Astrocyte of the spinal cord (primary cell): Measurements from ENCODE around the gene NEURL3.

Experiments used
- DNase-seq: peaks from one replicate; pipeline ENCODE4 v3.0.0; 2011; ENCODE audit warnings: low read depth, low spot score
- H3K4me3 ChIP-seq: 2 replicates; pipeline ENCODE4 v1.5.1; 2011; ENCODE audit warnings: low read depth, mild to moderate bottlenecking, low read length, moderate library complexity
- in situ Hi-C: cut with HindIII; loops from 2 replicates; pipeline ENCODE4 v1.10.0; 2017; ENCODE audit warnings: low sequenced_read_pairs
- TF ChIP-seq, protein P1 (sequence below): IDR thresholded peaks from 2 replicates; pipeline ENCODE4 v1.5.1; 2012; ENCODE audit warnings: low read depth, mild to moderate bottlenecking, low read length, inconsistent platforms

The NEURL3 gene

DNA sequence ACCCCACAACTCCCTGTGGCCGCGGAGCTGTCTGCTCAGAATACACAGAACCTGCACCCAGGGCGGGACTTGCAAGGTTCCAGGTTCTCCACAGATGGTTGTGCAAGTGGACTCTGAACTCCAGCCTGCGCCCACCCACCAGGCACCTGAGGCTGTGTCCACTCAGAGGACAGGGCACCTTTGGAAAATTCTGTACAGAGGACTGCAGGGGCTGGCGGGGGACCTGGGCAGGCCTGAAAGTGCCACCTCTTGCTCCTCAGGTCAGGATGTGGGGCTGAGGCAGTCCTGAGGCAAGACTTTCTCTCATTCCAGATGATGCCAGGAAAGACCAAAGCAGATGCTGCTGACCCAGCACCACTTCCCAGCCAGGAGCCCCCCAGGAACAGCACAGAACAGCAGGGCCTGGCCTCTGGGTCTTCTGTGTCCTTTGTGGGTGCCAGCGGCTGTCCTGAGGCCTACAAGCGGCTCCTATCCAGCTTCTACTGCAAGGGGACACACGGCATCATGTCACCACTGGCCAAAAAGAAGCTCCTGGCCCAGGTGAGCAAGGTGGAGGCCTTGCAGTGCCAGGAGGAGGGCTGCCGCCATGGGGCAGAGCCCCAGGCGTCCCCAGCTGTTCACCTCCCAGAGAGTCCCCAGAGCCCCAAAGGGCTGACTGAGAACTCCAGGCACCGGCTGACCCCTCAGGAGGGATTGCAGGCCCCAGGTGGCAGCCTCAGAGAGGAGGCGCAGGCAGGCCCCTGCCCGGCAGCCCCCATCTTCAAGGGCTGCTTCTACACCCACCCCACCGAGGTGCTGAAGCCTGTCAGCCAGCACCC, 45.8 kb upstream of the NEURL3 start:
- in situ Hi-C loops, result loop anchor here (25.0 kb wide), 1 partner anchor 261 kb away; the partner anchor contains the start of gene CNNM3
- TF ChIP-seq, protein P1, sequence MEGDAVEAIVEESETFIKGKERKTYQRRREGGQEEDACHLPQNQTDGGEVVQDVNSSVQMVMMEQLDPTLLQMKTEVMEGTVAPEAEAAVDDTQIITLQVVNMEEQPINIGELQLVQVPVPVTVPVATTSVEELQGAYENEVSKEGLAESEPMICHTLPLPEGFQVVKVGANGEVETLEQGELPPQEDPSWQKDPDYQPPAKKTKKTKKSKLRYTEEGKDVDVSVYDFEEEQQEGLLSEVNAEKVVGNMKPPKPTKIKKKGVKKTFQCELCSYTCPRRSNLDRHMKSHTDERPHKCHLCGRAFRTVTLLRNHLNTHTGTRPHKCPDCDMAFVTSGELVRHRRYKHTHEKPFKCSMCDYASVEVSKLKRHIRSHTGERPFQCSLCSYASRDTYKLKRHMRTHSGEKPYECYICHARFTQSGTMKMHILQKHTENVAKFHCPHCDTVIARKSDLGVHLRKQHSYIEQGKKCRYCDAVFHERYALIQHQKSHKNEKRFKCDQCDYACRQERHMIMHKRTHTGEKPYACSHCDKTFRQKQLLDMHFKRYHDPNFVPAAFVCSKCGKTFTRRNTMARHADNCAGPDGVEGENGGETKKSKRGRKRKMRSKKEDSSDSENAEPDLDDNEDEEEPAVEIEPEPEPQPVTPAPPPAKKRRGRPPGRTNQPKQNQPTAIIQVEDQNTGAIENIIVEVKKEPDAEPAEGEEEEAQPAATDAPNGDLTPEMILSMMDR, result no peak
- DNase-seq, result peak; percentile 42
- H3K4me3 ChIP-seq, result no peak overlapping the region

DNA sequence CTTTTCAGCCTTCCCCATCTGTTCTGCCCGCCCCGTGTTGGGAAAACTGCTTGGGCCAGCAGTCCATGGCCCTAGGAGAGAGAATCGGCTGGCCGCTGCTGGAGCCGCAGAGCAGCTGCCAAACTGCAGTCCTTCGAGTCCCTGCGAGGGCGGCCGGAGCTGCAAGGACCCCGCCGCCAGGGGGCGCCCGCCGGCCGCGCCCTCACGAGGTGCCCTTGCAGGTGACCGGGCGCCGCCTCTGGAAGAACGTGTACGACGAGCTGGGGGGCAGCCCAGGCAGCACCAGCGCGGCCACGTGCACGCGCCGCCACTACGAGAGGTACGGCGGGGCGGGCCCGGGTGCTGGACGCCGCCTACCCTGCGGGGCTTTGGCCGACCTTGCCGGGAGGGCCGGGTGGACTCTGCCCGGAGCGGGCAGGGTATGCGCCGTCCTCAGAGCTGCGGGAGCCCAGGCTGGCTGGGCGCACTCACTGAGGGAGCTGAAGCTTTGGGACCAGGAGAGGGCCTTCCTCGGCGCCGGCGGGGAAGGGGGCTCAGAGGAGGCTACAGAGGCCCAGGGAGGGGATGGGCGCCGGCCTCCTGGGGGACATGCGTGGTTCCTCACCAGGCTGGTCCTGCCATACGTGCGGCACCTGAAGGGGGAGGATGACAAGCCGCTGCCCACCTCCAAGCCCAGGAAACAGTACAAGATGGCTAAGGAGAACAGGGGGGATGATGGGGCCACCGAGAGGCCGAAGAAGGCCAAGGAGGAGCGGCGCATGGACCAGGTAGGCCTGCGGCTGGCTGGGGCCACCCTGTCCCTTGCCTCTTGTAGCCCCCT, 45.0 kb upstream of the NEURL3 start:
- TF ChIP-seq, protein P1, result peak; percentile 30
- H3K4me3 ChIP-seq, result no peak overlapping the region
- in situ Hi-C loops, result loop anchor here (25.0 kb wide), 1 partner anchor 262 kb away; the partner anchor contains the start of gene CNNM3
- no peak for DNase-seq

DNA sequence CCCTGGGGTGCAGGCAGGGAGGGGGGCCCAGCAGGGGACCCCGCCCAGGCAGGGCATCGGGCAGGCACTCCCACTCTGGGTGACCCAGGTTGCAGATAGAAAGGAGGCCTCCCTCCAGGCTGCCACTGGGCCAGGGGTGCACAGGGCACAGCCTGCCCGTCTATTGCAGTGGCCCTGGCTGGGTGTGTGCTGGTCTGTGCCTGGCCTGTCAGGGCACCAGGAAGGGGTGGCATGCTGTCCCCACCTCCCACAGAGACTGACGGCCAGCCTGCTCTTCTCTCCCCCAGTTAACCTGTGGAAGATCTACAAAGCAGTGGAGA, 44.3 kb upstream of the NEURL3 start:
- in situ Hi-C loops, result no loop called here

DNA sequence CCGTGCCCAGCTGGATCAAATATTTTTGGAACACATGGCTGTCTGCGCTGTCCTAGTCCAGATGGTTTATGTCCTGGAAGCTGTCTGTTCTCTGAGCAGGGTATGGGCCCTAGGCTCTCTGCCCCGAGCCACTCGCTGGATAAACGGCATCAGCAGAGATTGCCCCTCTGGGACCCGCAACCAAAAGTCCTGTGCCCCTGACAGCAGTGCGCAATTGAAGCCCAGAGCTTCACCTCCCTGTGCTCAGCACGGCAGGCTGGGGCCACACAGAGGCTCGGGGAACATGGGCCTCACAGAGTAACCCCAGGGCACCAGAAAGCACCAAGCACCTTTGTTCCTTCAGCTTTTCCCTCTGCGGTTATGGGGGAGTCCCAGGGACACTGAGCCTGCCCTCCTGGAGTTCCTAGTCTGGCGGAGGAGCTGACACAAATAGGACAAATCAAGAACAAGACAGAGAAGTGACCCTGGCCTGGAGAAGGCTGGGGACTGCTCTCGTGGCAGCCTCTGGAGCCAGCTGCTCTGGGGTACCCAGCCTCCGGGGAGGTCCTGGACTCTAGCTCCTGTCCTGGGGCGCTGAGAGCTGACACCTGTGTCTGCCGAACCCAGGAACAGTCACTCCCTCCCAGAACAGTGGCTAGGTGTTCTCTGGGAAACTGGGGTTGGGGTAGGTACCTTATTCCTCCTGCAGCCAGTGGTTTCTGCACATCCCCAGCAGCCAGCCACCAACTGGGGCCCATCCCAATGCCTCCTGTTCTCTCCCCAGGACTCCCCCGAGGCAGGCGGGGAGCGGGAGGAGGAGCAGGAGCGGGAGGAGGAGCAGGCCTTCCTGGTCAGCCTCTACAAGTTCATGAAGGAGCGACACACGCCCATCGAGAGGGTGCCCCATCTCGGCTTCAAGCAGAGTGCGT, 43.7 kb upstream of the NEURL3 start:
- H3K4me3 ChIP-seq, result no peak overlapping the region
- no peak for DNase-seq
- in situ Hi-C loops, result no loop called here
- TF ChIP-seq, protein P1, result no peak

More for the DNA sequence above, 44.3 kb upstream of the NEURL3 start:
- DNase-seq, result no peak
- no peak overlapping the region for H3K4me3 ChIP-seq
- TF ChIP-seq, protein P1, result no peak

DNA sequence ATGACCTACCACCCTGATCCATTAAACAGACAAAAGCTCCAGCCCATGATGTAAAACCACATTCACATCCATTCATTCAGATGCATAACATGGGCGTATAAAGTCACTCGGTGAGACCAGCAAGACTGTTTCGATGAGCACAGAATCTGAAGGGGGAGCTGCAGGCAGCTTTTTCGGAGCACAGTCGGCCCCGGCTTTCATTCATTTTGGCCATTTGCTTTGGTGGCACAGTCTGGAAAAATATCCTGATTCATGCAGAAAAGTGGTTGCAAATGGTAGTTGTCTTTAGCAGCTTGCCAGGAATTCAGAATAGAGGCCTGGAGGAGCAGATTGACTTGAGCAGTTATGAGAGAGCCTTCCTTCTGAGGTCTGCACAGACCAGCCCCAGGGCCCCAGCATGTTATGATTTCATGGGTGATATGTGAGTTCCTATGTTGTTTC, 42.6 kb upstream of the NEURL3 start:
- in situ Hi-C loops, result no loop called here
- DNase-seq, result peak; percentile 76
- H3K4me3 ChIP-seq, result no peak overlapping the region
- TF ChIP-seq, protein P1, result peak; percentile 20

DNA sequence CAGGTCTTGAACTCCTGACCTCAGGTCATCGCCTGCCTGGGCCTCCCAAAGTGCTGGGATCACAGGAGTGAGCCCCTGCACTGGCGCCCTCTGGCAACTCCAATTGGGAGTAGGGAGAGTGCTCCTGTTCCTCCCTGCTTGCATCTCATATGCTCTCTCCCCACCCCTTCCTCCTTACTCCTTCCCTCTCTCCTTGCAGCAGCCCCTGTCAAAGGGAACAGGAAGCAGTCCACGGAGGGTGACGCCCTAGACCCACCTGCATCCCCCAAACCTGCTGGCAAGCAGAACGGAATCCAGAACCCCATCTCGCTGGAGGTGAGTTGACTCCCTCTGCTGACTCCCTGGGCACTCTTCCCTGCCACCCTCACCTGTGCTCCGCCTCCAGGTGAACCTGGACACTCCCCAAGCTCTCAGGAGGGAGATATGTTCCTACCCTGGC, 42.1 kb upstream of the NEURL3 start:
- no peak for DNase-seq
- in situ Hi-C loops, result no loop called here
- H3K4me3 ChIP-seq, result no peak overlapping the region
- TF ChIP-seq, protein P1, result no peak
